ENCODE results near the gene RUNX1. TPM values are rescaled to one million over a fixed set of nuclear protein-coding genes. Genes with fewer than 3 reads are reported as not detected.

The RUNX1 gene
- total and polyA plus RNA-seq, 2 of the 13 experiments (the other 11 are each of a cell fraction or from before 2014, with no cell fraction given), result 5.4 to 6.4 TPM

- intact Hi-C loops (cut with micrococcal nuclease; ENCODE audit: unreplicated experiment), result loop anchor here (5.0 kb wide), 1 partner anchor 137 kb away; no protein-coding TSS in a partner anchor
- H3K27me3 ChIP-seq (ENCODE audit: control insufficient read depth in 1 of 2, insufficient read depth in 2 of 2, low read length in 2 of 2), result no peaks in the 10 kb centered on the region
- CTCF ChIA-PET (ENCODE audit: low intra/inter-chr PET ratio, low total read pairs), result no interaction called here
Measured at GRCh38 chr21:34905218-34905537, 143.9 kb downstream of the RUNX1 start.

DNA sequence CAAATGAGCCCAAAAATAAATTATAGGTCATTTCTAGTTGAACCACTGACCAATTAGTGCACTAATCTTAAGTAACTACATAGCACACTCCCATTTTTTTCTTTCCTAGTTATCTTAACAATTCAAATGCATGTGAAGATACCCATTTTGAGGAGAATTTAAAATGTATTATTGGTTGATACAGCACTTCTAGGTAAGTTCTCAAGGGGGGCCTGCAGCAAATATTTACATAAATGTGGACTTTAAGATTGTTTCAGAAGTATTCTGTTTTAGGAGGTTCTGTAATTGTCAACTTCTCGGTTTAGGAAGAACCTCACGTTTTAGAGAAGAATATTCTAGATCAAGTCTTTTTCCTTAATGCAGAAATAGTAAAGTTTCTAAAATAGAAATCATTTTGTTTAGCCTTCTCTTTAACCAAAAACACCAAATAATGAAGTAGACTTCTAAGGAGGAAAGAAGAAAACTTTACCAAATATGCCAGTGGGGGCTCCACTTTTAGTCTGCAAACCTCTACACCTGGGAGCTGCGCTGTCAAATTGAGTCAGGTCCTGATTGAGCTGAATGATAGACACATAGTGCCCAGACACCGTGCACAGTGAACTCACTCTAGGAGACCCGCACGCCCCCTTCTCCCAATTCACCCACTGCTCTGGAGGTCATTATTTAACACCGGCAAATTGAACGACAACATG lies 144.4 kb downstream of the RUNX1 start:
- BruUV-seq (replicated peaks), result no TSS peak
- H3K9ac ChIP-seq (ENCODE audit: insufficient read depth, low read depth, low read length), result no peak overlapping the region
- H3K27me3 ChIP-seq (ENCODE audit: control insufficient read depth in 1 of 2, insufficient read depth in 2 of 2, low read length in 2 of 2), result no peaks in the 10 kb centered on the region
- in situ Hi-C loops (cut with HindIII; ENCODE audit: extremely low pct_ligation_motif_present, low pct_unique_long_range_greater_than_20kb), result no loop called here
- ChIA-PET POLR2A (no interaction called here), CTCF (ENCODE audit: low intra/inter-chr PET ratio, low total read pairs) (no interaction called here)
- H3K4me2 ChIP-seq (ENCODE audit: low read depth, low read length), result no peak overlapping the region
- no peaks in the 10 kb centered on the region for H3K9me3 ChIP-seq (ENCODE audit: low read length)
- DNase-seq (ENCODE audit: low spot score), result no peak
- H3K4me3 ChIP-seq (replicated peaks in 1 of 3; ENCODE audit: insufficient read depth in 1 of 3, low read depth in 2 of 3, low read length in 3 of 3), result no peak overlapping the region
- H3K27ac ChIP-seq (ENCODE audit: extremely low read length, insufficient read depth, low read length), result no peak overlapping the region
- ATAC-seq, result no peak
- no peak for FAIRE-seq
- intact Hi-C loops (cut with micrococcal nuclease; ENCODE audit: unreplicated experiment), result loop anchor here (5.0 kb wide), 1 partner anchor 138 kb away; no protein-coding TSS in a partner anchor
- no peaks in the 10 kb centered on the region for H3K79me2 ChIP-seq (ENCODE audit: insufficient read depth, low read length)
- WGBS (ENCODE audit: low lambda C conversion rate), result 84% methylated on average over 8 of the region's 8 CpGs
- H2AFZ ChIP-seq (ENCODE audit: low read length), result no peak overlapping the region
- no peaks in the 10 kb centered on the region for H3K36me3 ChIP-seq (replicated peaks in 1 of 2; ENCODE audit: control insufficient read depth in 1 of 2, insufficient read depth in 2 of 2, low read length in 2 of 2)
- no peaks in the 10 kb centered on the region for H4K20me1 ChIP-seq (ENCODE audit: insufficient read depth, low read length)
- peaks cover 35% of the 10 kb centered on the region for H3K4me1 ChIP-seq (ENCODE audit: insufficient read depth, low read length)
- TF ChIP-seq TCF7L2 (IDR thresholded peaks at IDR 0.05; ENCODE audit: low read depth, low read length) (no peak), RCOR2 (CRISPR knock-in tag; IDR thresholded peaks at IDR 0.05) (no peak), DNMT1 (CRISPR knock-in tag; IDR thresholded peaks at IDR 0.05) (no peak), HHEX (CRISPR knock-in tag; IDR thresholded peaks at IDR 0.05) (no peak), TRIM24 (CRISPR knock-in tag; IDR thresholded peaks at IDR 0.05) (no peak), ATM (IDR thresholded peaks at IDR 0.05; ENCODE audit: borderline replicate concordance) (no peak), GTF3A (CRISPR knock-in tag; conservative IDR thresholded peaks at IDR 0.05) (no peak), ZNF614 (CRISPR knock-in tag; IDR thresholded peaks at IDR 0.05; ENCODE audit: borderline replicate concordance) (no peak), MYNN (CRISPR knock-in tag; IDR thresholded peaks at IDR 0.05; ENCODE audit: low read depth) (no peak), FOXO1 (CRISPR knock-in tag; IDR thresholded peaks at IDR 0.05) (no peak), LRRFIP1 (CRISPR knock-in tag; conservative IDR thresholded peaks at IDR 0.05) (no peak), ZSCAN9 (CRISPR knock-in tag; IDR thresholded peaks at IDR 0.05; ENCODE audit: borderline replicate concordance) (no peak)

More at GRCh38 chr21:34905218-34905537, 143.9 kb downstream of the RUNX1 start:
- Histone ChIP-seq H3K27ac (ENCODE audit: extremely low read length, insufficient read depth, low read length) (no peak overlapping the region), H4K20me1 (ENCODE audit: insufficient read depth, low read length) (no peaks in the 10 kb centered on the region), H3K4me3 (replicated peaks in 1 of 3; ENCODE audit: insufficient read depth in 1 of 3, low read depth in 2 of 3, low read length in 3 of 3) (no peak overlapping the region), H3K36me3 (replicated peaks in 1 of 2; ENCODE audit: control insufficient read depth in 1 of 2, insufficient read depth in 2 of 2, low read length in 2 of 2) (no peaks in the 10 kb centered on the region), H3K4me1 (ENCODE audit: insufficient read depth, low read length) (peaks cover 40% of the 10 kb centered on the region), H3K4me2 (ENCODE audit: low read depth, low read length) (no peak overlapping the region), H2AFZ (ENCODE audit: low read length) (no peak overlapping the region), H3K79me2 (ENCODE audit: insufficient read depth, low read length) (no peaks in the 10 kb centered on the region), H3K9me3 (ENCODE audit: low read length) (no peaks in the 10 kb centered on the region), H3K9ac (ENCODE audit: insufficient read depth, low read depth, low read length) (no peak overlapping the region)
- DNase-seq (ENCODE audit: low spot score) (no peak), FAIRE-seq (no peak), ATAC-seq (no peak)
- 93% methylated on average over 4 of the region's 4 CpGs for WGBS (ENCODE audit: low lambda C conversion rate)
- no peak for TF ChIP-seq RAD51 (IDR thresholded peaks at IDR 0.05; ENCODE audit: borderline replicate concordance)
- no peak for TF ChIP-seq REXO4 (CRISPR knock-in tag; IDR thresholded peaks at IDR 0.05; ENCODE audit: borderline replicate concordance)
- POLR2A ChIA-PET, result no interaction called here
- BruUV-seq (replicated peaks), result no TSS peak
- in situ Hi-C loops (cut with HindIII; ENCODE audit: extremely low pct_ligation_motif_present, low pct_unique_long_range_greater_than_20kb), result no loop called here

All from HepG2 (cell line).